ENCODE results near the gene SLF2.

The SLF2 gene

GRCh38 chr10:100904917-100905316 is 7.8 kb upstream of the SLF2 start:
- peaks cover 0 to 4% of the 10 kb centered on the region in 2 experiments for H3K4me1 ChIP-seq (ENCODE audit: control insufficient read depth in 1 of 2, insufficient read depth in 2 of 2, low read length in 2 of 2)
- H3K36me3 ChIP-seq (ENCODE audit: control insufficient read depth in 1 of 2, insufficient read depth in 2 of 2, low read length in 2 of 2) = no peaks in the 10 kb centered on the region

GRCh38 chr10:100907175-100907574 is 5.6 kb upstream of the SLF2 start:
- no peak overlapping the region for H2AK5ac ChIP-seq (ENCODE audit: low read length)
- H3K9me3 ChIP-seq (ENCODE audit: insufficient read depth, low read depth, low read length) = no peaks in the 10 kb centered on the region
- no peak overlapping the region for H3K4ac ChIP-seq (ENCODE audit: low read depth, low read length)
- DNase-seq = no peak
- H4K8ac ChIP-seq (ENCODE audit: low read depth, low read length) = no peak overlapping the region
- H3K4me2 ChIP-seq (ENCODE audit: low read length) = no peak overlapping the region
- H3K36me3 ChIP-seq (ENCODE audit: control insufficient read depth in 1 of 2, insufficient read depth in 2 of 2, low read length in 2 of 2) = no peaks in the 10 kb centered on the region
- H2BK5ac ChIP-seq (ENCODE audit: low read depth, low read length, poor library complexity) = no peak overlapping the region
- H3K4me3 ChIP-seq (ENCODE audit: low read depth, low read length) = no peak overlapping the region
- H3K9ac ChIP-seq (ENCODE audit: low read length) = no peak overlapping the region
- no peak overlapping the region for H4K12ac ChIP-seq (ENCODE audit: low read depth, low read length)
- H3K14ac ChIP-seq (ENCODE audit: low read length) = no peak overlapping the region
- H4K91ac ChIP-seq (ENCODE audit: low read depth, low read length) = no peak overlapping the region
- no peaks in the 10 kb centered on the region for H3K79me2 ChIP-seq (ENCODE audit: control insufficient read depth, insufficient read depth, low read length, poor library complexity)
- no peak overlapping the region for H3K23ac ChIP-seq (ENCODE audit: low read length)
- no peaks in the 10 kb centered on the region for H3K79me1 ChIP-seq (ENCODE audit: low read length)
- H2AFZ ChIP-seq (ENCODE audit: insufficient read depth, low read length, poor library complexity) = no peak overlapping the region
- H2BK120ac ChIP-seq (ENCODE audit: insufficient read depth, low read length, poor library complexity) = no peak overlapping the region
- H3K27me3 ChIP-seq (ENCODE audit: insufficient read depth, low read length) = no peaks in the 10 kb centered on the region
- H3K27ac ChIP-seq (ENCODE audit: low read depth, low read length) = no peak overlapping the region
- H2BK12ac ChIP-seq (ENCODE audit: low read length) = no peak overlapping the region
- H3K18ac ChIP-seq (ENCODE audit: low read length) = no peak overlapping the region
- H3K4me1 ChIP-seq (ENCODE audit: control insufficient read depth in 1 of 2, insufficient read depth in 2 of 2, low read length in 2 of 2) = peaks cover 0 to 6% of the 10 kb centered on the region in 2 experiments
- WGBS (ENCODE audit: extremely low coverage, insufficient coverage, insufficient read length) = no CpG with 5 or more reads among the region's 1 CpG

More at GRCh38 chr10:100904917-100905316, 7.8 kb upstream of the SLF2 start:
- H2BK12ac ChIP-seq (ENCODE audit: low read length) = no peak overlapping the region
- H4K12ac ChIP-seq (ENCODE audit: low read depth, low read length) = no peak overlapping the region
- no peak overlapping the region for H4K8ac ChIP-seq (ENCODE audit: low read depth, low read length)
- H2AFZ ChIP-seq (ENCODE audit: insufficient read depth, low read length, poor library complexity) = no peak overlapping the region
- H3K27me3 ChIP-seq (ENCODE audit: insufficient read depth, low read length) = no peaks in the 10 kb centered on the region
- H3K27ac ChIP-seq (ENCODE audit: low read depth, low read length) = no peak overlapping the region
- H3K4me3 ChIP-seq (ENCODE audit: low read depth, low read length) = no peak overlapping the region
- H3K79me1 ChIP-seq (ENCODE audit: low read length) = no peaks in the 10 kb centered on the region
- no peak for DNase-seq
- no peak overlapping the region for H3K18ac ChIP-seq (ENCODE audit: low read length)
- H2BK5ac ChIP-seq (ENCODE audit: low read depth, low read length, poor library complexity) = no peak overlapping the region
- H3K79me2 ChIP-seq (ENCODE audit: control insufficient read depth, insufficient read depth, low read length, poor library complexity) = no peaks in the 10 kb centered on the region
- no peaks in the 10 kb centered on the region for H3K9me3 ChIP-seq (ENCODE audit: insufficient read depth, low read depth, low read length)
- no peak overlapping the region for H3K14ac ChIP-seq (ENCODE audit: low read length)
- H4K91ac ChIP-seq (ENCODE audit: low read depth, low read length) = no peak overlapping the region
- H3K9ac ChIP-seq (ENCODE audit: low read length) = no peak overlapping the region
- no peak overlapping the region for H2BK120ac ChIP-seq (ENCODE audit: insufficient read depth, low read length, poor library complexity)
- H3K4ac ChIP-seq (ENCODE audit: low read depth, low read length) = no peak overlapping the region
- H2AK5ac ChIP-seq (ENCODE audit: low read length) = no peak overlapping the region
- no peak overlapping the region for H3K4me2 ChIP-seq (ENCODE audit: low read length)
- WGBS (ENCODE audit: extremely low coverage, insufficient coverage, insufficient read length) = no CpG with 5 or more reads among the region's 2 CpGs
- no peak overlapping the region for H3K23ac ChIP-seq (ENCODE audit: low read length)

GRCh38 chr10:100907773-100908363 is 4.9 kb upstream of the SLF2 start:
- H3K4me1 ChIP-seq (ENCODE audit: control insufficient read depth in 1 of 2, insufficient read depth in 2 of 2, low read length in 2 of 2) = peaks cover 0 to 6% of the 10 kb centered on the region in 2 experiments
- H4K8ac ChIP-seq (ENCODE audit: low read depth, low read length) = no peak overlapping the region
- H3K18ac ChIP-seq (ENCODE audit: low read length) = no peak overlapping the region
- no peak overlapping the region for H3K4me2 ChIP-seq (ENCODE audit: low read length)
- H3K36me3 ChIP-seq (ENCODE audit: control insufficient read depth in 1 of 2, insufficient read depth in 2 of 2, low read length in 2 of 2) = no peaks in the 10 kb centered on the region
- no peak overlapping the region for H2BK120ac ChIP-seq (ENCODE audit: insufficient read depth, low read length, poor library complexity)
- H4K91ac ChIP-seq (ENCODE audit: low read depth, low read length) = no peak overlapping the region
- H3K9me3 ChIP-seq (ENCODE audit: insufficient read depth, low read depth, low read length) = no peaks in the 10 kb centered on the region
- no peak overlapping the region for H3K4ac ChIP-seq (ENCODE audit: low read depth, low read length)
- H4K12ac ChIP-seq (ENCODE audit: low read depth, low read length) = no peak overlapping the region
- no peak overlapping the region for H3K9ac ChIP-seq (ENCODE audit: low read length)
- H2BK5ac ChIP-seq (ENCODE audit: low read depth, low read length, poor library complexity) = no peak overlapping the region
- H3K27ac ChIP-seq (ENCODE audit: low read depth, low read length) = no peak overlapping the region
- no peak overlapping the region for H2BK12ac ChIP-seq (ENCODE audit: low read length)
- no peak overlapping the region for H3K14ac ChIP-seq (ENCODE audit: low read length)
- H3K23ac ChIP-seq (ENCODE audit: low read length) = no peak overlapping the region
- H2AK5ac ChIP-seq (ENCODE audit: low read length) = no peak overlapping the region
- no peak for DNase-seq
- no peak overlapping the region for H3K4me3 ChIP-seq (ENCODE audit: low read depth, low read length)
- H3K79me1 ChIP-seq (ENCODE audit: low read length) = peaks cover 4% of the 10 kb centered on the region
- WGBS (ENCODE audit: extremely low coverage, insufficient coverage, insufficient read length) = no CpG with 5 or more reads among the region's 4 CpGs
- peaks cover 3% of the 10 kb centered on the region for H3K79me2 ChIP-seq (ENCODE audit: control insufficient read depth, insufficient read depth, low read length, poor library complexity)
- H3K27me3 ChIP-seq (ENCODE audit: insufficient read depth, low read length) = no peaks in the 10 kb centered on the region
- H2AFZ ChIP-seq (ENCODE audit: insufficient read depth, low read length, poor library complexity) = no peak overlapping the region

GRCh38 chr10:100908378-100908777 is 4.4 kb upstream of the SLF2 start:
- Histone ChIP-seq H3K23ac (ENCODE audit: low read length) (no peak overlapping the region), H3K27ac (ENCODE audit: low read depth, low read length) (no peak overlapping the region), H3K36me3 (ENCODE audit: control insufficient read depth in 1 of 2, insufficient read depth in 2 of 2, low read length in 2 of 2) (no peaks in the 10 kb centered on the region), H3K4me3 (ENCODE audit: low read depth, low read length) (no peak overlapping the region), H3K4me2 (ENCODE audit: low read length) (no peak overlapping the region), H3K14ac (ENCODE audit: low read length) (no peak overlapping the region), H3K4ac (ENCODE audit: low read depth, low read length) (no peak overlapping the region), H3K9me3 (ENCODE audit: insufficient read depth, low read depth, low read length) (no peaks in the 10 kb centered on the region), H2BK120ac (ENCODE audit: insufficient read depth, low read length, poor library complexity) (no peak overlapping the region), H2BK12ac (ENCODE audit: low read length) (no peak overlapping the region), H3K79me1 (ENCODE audit: low read length) (peaks cover 7% of the 10 kb centered on the region), H2AK5ac (ENCODE audit: low read length) (no peak overlapping the region), H2BK5ac (ENCODE audit: low read depth, low read length, poor library complexity) (no peak overlapping the region), H4K8ac (ENCODE audit: low read depth, low read length) (no peak overlapping the region), H4K91ac (ENCODE audit: low read depth, low read length) (no peak overlapping the region), H3K18ac (ENCODE audit: low read length) (no peak overlapping the region), H3K4me1 (ENCODE audit: control insufficient read depth in 1 of 2, insufficient read depth in 2 of 2, low read length in 2 of 2) (peaks cover 0 to 6% of the 10 kb centered on the region in 2 experiments), H3K9ac (ENCODE audit: low read length) (no peak overlapping the region), H3K27me3 (ENCODE audit: insufficient read depth, low read length) (no peaks in the 10 kb centered on the region), H2AFZ (ENCODE audit: insufficient read depth, low read length, poor library complexity) (no peak overlapping the region), H4K12ac (ENCODE audit: low read depth, low read length) (no peak overlapping the region), H3K79me2 (ENCODE audit: control insufficient read depth, insufficient read depth, low read length, poor library complexity) (peaks cover 5% of the 10 kb centered on the region)
- no CpG with 5 or more reads among the region's 8 CpGs for WGBS (ENCODE audit: extremely low coverage, insufficient coverage, insufficient read length)
- DNase-seq = no peak
